ENCODE data around the gene NCMAP. TPM values are rescaled to one million over a fixed set of nuclear protein-coding genes. Genes with fewer than 3 reads are reported as not detected.
"Not testable (repeated sequence)": the region's sequence is repeated elsewhere in the genome, so short reads cannot be mapped to it uniquely, and the experiment has no call there.

NCMAP gene, protein sequence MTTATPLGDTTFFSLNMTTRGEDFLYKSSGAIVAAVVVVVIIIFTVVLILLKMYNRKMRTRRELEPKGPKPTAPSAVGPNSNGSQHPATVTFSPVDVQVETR
- under 0.01 TPM for total RNA-seq

DNA sequence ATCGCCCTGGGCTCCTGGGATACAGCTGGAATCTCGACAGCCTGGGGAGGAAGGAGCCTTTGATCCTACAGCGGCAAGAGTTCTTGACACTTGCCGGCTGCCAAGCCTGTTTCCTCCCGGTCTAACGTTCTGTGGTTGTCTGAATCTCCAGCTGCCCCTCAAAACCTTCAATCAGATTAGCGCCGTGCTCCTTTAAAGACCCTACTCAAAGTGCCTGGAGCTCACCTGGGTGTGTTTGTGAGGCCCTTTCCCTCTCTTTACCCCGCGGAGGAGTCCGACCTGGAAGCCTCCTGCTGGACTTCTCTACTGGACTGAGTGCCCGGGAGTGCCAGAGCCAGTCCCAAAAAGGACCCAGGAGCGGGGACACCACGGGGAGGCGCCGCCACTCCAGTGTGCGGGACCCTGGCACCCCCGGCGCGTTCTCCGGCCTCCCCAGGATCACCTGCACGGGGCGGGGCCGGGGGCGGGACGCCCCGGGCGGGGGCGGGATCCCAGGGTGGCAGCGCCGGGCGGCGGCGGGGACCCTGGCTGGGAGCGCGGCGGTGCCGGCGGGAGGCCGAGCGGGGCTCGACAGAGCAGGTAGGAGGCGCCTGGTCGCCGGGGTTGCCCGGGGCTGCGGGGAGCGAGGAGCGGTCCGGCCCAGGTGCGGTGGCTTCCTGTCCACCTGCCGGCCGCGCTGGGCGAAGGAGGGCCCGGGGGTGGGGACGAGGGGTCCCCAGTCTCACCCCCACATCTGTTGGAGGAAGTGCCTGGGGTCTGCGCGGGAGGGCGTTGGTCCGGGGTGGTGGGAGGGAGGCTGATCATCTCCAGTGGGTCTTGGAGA is at the start of gene NCMAP:
NCMAP (plus strand) TSS at position 497 of the 823 bp plus-strand sequence. CDS start 39,344 bp downstream, outside the sequence.
- no peak for DNase-seq

DNA sequence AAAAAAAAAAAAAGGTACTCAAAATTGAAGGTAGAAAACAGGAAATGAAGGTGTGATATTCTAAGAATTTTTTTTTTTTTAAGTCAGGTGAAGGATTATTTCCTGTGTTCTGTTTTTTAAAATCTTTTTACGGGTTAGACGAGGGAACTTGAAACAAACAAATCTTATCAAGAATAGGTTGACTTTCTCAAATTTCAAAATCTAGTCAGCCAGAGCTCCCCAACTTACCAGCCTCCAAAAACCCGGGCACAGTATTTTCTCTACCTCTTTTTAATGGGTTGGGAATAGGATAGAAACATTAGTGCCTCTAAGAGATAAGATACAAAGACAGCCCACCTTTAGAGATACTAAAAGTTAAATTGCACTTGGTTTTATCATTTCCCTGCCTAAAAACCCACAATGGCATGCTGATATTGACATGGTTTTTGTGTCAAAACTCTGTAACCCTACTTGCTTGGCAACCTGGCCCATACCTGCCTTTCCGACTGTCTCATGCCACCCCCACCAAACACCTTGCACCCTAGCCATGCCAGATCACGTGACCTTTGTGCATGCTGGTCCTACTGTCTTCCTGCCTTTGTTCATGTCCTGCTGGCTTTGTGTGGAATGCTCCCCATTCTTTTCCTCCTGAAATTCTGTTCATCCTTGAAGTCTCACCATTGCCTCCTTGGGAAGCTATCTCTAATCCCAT is 49.1 kb upstream of the NCMAP start:
- DNase-seq = no peak

DNA sequence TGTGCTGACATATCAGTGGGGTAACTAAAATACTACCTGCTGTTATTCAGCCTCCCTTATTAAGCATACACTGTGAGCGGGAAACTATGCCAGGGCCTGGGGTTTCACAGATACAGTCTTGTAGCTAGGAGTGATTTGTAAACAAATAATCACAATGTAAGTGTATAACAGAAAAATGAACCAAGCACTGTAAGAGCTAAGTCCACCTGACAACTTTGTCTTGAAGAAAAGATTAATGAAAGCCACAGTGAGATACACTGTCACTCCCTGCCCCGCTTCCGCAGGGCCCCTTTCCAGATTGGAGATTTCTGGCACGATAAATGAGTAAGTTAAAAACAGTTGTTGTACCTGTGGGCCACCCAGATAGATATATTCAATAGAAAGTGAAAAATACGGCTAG is 48.5 kb upstream of the NCMAP start:
- DNase-seq = no peak

DNA sequence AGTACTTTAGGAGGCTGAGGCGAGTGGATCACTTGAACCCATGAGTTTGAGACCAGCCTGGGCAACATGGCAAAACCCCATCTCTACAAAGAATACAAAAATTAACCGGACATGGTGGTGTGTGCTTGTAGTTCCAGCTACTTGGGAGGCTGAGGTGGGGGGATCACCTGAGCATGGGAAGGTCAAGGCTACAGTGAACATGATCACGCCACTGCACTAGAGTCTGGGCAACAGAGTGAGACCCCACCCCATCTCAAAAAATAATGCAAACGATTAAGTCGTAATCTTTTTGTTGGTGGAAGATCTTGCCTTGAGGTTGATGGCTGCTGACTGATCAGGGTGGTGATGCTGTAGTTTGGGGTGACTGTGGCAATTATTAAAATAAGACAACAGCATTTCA is 47.0 kb upstream of the NCMAP start:
- no peak for DNase-seq

DNA sequence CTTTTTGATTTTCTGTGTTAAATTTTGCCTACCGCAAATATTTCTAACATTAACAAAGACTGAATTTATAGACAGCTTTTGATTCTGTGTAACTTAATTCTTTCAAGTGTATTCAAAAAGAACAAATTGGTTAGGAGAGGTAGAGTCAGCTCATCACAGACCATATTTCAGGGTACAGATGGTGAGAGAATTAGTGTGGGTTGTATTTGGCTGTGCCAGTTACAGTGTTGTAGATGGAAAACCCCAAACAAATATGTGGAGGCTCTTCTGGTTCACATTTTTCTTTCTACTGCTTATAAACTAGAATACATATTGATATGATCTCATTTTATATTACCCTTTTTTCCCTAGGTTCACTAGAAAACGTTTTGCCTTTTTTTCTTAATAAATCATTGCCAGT is 42.2 kb upstream of the NCMAP start:
- no peak for DNase-seq

DNA sequence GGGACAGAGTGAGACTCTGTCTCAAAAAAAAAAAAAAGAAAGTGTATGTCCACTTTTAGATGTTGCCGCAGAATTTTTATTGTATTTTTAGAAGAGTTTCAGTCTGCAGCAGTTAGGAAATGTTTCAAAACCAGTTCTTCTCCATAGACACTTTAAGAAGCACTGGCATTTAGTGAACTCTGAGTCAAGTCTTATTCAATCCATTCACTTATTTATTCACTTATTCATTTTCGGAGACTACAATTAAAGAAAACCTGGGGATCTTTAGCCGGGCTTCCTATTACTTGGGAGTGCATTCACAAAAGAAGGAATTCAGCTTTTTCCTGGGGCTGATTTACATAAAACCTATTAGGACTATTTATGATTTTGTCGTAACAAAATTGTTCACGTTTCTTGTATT is 40.9 kb upstream of the NCMAP start:
- DNase-seq = no peak

DNA sequence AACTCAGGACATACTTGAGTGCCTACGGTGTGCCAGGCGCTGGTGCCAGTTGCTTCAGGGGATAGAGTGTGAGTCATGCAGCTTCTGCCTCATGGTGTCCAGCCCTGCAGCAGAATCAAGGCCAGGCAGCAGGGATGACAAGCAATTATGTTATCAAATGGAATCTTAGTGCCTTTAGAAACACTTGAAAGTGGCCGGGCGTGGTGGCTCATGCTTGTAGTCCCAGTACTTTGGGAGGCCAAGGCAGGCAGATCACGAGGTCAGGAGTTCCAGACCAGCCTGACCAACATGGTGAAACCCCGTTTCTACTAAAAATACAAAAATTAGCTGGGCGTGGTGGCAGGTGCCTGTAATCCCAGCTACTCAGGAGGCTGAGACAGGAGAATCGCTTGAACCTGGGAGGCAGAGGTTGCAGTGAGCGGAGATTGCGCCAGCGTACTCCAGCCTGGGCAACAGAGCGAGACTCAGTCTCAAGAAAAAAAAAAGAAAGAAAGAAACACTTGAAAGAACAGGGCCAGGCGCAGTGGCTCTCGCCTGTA is 40.1 kb upstream of the NCMAP start:
- DNase-seq = not testable (repeated sequence)

DNA sequence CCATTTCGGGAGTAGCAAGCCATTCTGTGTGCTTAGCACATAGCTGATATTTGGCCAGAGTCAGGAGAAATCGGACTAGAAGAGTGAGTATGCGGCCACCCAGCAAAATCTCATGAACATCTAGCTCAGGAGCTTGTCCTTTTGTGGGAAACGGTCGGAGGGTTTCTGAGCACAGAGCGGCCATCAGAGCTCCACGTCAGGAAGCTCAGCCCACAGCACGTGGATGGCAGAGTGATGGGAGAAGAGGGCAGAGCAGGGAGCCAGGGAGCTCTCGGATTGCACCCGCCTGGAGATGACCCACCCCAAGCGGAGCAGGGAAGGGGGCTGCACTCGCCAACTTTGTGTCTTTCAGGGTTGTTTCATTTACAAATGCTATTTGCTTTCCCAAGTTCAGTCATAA is 39.4 kb upstream of the NCMAP start:
- no peak for DNase-seq

DNA sequence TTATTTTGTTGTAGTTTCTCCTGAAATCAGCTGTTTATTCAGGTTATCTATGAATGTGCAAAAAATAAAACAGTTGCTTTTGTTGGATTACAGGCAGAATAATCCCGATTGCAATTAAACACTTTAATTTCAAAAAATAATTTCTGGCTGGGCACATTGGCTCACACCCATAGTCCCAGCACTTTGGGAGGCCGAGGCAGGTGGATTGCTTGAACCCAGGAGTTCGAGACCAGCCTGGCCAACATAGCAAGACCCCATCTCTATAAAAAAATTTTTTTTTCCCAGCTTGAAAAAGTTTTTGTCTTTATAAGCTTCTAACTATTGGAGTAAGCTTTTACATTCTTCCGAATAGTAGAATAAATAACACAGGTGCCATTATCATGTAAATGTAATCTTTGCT is 38.0 kb upstream of the NCMAP start:
- no peak for DNase-seq

DNA sequence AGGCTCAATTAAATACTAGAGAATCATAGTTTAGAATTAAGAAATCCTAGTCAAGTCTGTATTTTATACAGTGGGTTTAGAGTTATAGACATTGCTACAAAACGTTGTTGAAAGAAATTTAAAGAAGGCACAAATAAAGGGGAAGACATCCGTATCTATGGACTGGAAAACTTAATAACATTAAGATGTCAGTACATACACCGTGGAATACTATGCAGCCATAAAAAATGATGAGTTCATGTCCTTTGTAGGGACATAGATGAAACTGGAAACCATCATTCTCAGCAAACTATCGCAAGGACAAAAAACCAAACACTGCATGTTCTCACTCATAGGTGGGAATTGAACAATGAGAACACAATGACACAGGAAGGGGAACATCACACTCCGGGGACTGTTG is 35.6 kb upstream of the NCMAP start:
- not testable (repeated sequence) for DNase-seq

DNA sequence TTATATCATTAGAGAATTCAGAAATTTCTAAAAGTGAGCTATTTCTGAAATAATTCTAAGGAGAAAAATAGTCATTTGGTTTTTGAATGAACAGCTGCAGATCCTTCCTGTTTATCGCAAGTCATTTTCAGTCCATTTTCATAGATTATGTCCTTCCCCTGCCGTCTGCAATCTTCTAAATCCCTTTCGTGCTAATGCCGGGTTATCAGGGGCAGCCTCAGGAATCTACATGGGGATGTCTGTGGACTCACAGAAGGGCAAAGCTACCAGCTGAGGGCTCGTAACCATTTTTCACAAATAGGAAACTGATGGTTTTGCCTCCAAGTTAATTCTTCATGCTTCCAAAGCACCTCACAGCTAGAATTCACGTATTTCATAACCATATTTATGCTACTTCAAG is 30.3 kb upstream of the NCMAP start:
- no peak for DNase-seq

DNA sequence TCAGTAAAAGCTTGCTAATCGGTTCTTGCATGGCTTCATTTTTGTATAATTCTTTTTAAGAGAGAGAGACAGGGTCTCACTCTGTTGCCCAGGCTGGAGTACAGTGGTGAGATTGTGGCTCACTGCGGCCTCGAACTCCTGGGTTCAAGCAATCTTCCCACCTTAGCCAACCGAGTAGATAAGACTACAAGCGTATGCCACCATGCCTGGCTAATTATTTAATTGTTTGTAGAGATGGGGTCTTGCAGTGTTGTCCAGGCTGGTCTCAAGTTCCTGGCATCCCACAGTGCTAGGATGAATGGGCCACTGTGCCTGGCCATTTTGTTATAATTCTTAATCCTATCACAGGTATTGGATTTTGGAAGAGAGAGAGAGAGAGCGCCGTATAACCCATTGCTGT is 29.8 kb upstream of the NCMAP start:
- DNase-seq = no peak

DNA sequence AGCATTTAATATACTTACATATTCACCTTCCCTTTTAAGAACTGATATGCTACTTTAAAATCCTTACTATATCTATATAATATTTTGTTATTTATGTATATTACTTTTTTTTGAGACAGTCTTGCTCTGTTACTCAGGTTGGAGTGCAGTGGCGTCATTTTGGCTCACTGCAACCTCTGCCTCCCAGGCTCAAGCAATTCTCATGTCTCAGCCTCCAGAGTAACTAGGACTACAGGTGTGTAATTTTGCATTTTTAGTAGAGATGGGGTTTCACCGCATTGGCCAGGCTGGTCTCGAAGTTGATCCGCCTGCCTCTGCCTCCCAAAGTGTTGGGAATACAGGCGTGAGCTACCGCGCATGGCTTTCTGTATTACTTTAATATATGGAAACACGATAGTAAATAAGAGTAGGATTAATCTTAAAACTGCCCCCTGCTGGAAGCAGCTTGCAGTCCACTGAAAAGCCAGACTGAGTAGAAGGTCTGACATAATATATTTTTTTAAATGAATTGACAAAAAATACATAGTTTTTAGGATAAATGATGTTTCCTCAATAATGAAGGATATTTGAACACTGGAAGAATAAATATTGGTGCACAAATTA is 28.8 kb upstream of the NCMAP start:
- DNase-seq = no peak

DNA sequence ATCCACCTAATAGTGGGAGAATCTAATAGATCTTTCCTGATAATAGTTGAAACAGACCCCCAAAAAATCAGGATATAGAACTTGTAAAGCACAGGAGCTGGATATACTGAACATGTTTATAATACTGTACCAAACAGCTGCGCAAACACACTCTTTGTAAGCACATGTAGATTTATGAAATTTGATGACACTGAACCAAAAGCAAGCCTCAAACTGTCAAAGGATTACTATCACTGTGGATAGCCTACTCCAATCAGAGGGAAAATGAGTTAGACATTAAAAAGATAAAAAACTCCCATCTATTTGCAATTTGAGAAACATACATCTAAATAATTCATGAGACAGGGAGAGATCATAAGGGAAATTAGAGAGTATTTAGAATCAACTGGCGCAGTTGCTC is 27.1 kb upstream of the NCMAP start:
- no peak for DNase-seq

DNA sequence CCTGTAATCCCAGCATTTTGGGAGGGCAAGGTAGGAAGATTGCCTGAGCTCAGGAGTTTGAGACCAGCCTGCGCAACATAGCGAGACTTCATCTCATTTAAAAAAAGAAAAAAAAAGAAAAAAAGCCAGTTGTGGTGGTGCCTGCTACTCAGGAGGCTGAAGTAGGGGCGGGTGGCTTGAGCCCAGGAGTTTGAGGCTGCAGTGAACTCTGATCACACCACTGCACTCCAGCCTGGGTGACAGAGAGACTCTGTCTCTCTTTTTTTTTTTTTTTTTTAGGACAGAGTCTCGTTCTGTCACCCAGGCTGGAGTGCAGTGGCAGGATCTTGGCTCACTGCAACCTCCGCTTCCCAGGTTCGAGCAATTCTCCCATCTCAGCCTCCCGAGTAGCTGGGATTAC is 26.6 kb upstream of the NCMAP start:
- DNase-seq = not testable (repeated sequence)

DNA sequence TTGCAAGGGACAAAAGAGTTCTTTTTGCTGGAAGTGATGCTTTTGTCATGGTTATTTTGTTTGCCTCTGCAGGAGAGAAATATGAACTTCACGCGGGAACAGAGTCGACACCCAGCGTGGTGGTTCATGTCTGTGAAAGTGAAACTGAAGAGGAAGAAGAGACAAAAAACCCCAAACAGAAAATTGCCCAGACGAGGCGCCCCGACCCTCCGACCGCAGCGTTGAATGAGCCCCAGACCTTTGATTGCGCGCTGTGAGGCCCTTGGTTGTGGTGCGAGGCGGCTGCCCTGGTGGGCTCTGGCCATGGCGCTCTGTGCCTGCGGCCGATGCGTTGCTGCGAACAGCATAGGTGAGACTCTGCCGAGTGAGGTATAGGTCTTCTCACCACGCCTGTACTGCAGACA is 20.9 kb upstream of the NCMAP start:
- DNase-seq = no peak

DNA sequence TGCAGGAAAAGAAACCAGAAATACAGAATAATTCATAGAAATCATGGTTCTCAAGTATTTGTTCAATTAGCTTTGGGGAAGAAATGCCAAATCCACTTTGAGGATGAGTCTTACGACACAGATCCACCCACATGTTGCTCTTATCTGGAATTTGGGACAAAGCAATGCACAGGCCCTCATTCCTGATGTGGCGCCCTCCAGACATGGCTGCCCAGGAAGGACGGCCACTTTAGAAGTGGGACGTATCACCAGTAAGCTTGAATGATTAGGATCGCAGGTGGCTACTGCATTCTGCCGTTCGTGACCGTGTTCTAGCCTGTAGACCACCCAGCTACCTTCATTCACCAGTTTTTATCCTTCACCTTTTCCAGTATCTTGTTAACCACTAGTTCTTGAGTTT is 20.1 kb upstream of the NCMAP start:
- no peak for DNase-seq

DNA sequence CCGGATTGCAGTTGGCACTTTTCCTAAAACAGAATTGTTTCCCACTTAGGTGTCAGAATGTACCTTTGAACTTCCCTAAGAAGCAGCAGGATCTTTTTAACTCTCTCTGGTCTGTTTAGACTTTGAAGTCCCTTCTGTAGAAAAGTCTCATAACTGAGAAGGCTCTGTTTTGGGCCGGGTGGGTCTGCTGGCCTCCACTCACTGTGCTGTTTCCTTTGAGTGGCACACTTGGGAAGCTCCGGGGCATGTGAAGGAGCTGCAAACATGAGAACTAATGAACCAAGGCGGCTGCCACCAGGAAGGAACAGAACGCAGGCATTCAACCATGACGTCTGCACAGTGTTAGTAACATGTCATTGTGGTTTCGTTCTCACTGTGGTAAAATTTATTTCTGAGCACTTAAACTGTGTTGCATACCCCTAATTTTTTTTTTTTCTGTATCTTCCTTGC is 19.5 kb upstream of the NCMAP start:
- DNase-seq = no peak

DNA sequence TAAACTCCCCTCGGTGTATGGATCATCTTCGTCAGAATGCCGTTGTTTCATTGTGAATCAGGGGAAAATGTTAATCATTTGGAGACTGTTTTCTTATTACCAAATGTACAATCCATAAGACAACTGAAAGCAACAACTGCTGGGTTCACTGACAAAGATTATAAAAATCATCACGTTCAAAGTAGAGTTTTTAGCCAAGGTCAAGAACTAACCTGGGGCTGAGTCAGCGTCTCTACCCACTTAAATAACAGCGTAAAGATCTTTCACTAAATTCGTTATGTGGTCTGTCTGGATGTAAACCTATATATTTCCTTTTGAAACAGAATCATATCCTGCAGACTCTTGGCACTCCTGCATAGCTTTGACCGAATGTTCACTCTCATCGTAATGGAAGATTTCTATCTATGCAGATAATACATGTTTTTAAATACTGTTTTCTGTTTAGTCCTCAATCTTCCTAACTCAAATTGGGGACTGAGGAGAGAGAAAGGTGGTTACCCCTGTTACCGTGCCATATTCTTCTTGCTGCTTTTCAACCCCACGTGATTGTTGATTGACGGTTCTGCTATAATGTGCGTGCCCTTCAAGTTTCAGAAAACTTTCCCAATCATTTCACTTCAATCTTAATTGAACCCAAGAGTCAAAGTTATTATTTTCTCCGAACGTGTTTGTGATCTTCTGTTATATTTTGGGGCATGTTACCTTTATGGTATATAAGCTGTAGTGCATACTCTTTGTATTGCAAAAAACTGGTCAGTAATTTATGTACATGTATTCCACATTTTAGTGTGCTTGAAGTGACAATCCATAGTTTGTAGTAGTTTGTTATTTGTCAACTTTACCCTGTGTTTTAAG is 15.6 kb upstream of the NCMAP start:
- no peak for DNase-seq

DNA sequence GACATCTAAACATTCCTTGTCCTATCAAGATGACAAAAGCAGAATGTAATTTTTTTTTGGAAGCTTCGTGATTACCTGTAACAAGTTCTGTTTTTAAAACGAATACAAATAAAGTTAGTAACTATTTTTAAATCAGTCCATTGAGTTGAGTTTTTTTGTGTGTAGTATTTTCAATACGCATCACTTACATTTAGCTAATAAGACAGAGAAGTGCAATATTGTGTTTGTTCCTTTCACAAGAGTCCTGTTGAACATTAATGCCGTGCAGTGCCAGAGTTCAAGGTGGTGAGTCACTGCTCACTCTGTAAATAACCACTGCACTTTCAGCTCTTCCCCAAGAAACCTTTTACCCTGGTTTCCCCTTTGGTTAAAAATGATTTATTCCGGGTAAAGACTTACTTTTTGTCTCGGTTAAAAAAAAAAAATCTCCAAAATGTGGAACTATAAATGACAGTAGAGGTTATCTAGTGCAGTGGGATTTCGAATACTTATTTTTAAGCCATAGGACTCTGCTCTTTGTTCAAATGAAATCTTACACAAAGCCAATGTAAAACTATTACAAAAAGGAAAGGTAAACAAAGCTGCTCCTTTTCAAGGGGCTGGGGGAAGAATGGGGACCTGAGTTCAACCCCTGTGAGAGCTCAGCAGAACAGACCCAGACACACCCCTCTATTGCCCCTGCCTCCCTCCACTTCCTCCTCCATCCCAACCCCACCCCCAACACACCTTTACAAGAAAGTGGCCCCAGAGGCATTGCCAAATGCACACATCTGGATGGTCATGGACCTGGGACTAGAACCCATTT is 14.8 kb upstream of the NCMAP start:
- no peak for DNase-seq

DNA sequence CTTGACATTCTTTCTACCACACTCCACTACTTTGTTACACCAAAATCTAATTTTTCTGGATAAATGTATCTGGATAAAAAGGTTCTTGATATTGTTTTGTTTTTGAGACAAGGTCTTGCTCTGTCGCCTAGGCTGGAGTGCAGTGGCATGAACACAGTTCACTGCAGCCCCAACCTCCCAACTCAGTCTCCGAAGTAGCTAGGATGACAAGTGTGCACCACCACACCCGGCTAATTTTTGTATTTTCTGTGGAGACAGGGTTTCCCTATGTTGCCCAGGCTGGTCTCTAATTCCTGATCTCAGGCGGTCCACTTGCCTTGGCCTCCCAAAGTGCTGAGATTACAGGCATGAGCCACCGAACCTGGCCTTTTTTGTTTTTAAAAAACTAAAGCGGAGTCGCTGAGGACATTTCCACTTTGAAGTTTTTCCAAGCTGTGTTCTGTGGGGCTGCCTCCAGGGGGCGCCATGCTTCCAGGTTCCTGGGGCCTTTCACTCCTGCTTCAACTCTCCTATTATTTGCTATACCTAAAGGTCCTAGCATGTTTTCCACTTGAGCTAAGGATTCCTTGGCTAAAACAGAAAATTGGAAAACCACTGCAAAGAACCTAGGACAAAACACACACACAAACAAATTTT is 14.1 kb upstream of the NCMAP start:
- no peak for DNase-seq
